ENCODE measurements around the gene UBAP1L.

GRCh38 chr15:65051266-65051665, 63.7 kb downstream of the UBAP1L start:
- TF ChIP-seq CTCF (IDR thresholded peaks at IDR 0.05) (no peak), POLR2AphosphoS5 (IDR thresholded peaks at IDR 0.05) (no peak), POLR2A (IDR thresholded peaks at IDR 0.05) (no peak)
